GM12878 (cell line): ENCODE measurements around the gene NUBPL. TPM values are rescaled to one million over a fixed set of nuclear protein-coding genes. Genes with fewer than 3 reads are reported as not detected.

Experiments
- ATAC-seq: fragments of 200-7000 bp; cut with Tn5 transposase; 3 replicates; pipeline ENCODE4 v1.9.1; 2020; ENCODE audit warnings: mild to moderate bottlenecking, moderate library complexity
- BruUV-seq: library from RNA; stranded (reverse); fragments of 400-500 nt; replicated peaks from 2 replicates; lab custom pipeline; 2021; lab: Mats Ljungman, UMichigan
- CTCF ChIA-PET: fragments of 300-600 bp; sonication (Branson Sonifier 250); formaldehyde crosslinking; extraction: SDS; loops from one replicate; lab custom pipeline; 2021; ENCODE audit warnings: inconsistent platforms; lab: Yijun Ruan, JAX
- POLR2A ChIA-PET: fragments of 350-600 bp; formaldehyde crosslinking; extraction: SDS; loops from one replicate; lab custom pipeline; 2021; ENCODE audit warnings: inconsistent platforms; lab: Charles Lee
- RAD21 ChIA-PET: fragments of 300-600 bp; sonication (Branson Sonifier 250); formaldehyde crosslinking; loops from one replicate; lab custom pipeline; 2023; ENCODE audit warnings: antibody characterized with exemption; ENCODE audit not compliant: unreplicated experiment; lab: Charles Lee
- SMC1A ChIA-PET: fragments of 300-600 bp; sonication (Branson Sonifier 250); formaldehyde crosslinking; loops from one replicate; lab custom pipeline; 2023; ENCODE audit not compliant: unreplicated experiment, uncharacterized antibody; lab: Charles Lee
- DNase-seq: peaks from one replicate; pipeline ENCODE4 v3.0.0-alpha.2; 2011; ENCODE audit warnings: low read depth, low spot score
- FAIRE-seq: peaks from 3 replicates; lab custom pipeline; 2011; peaks lifted over from hg19 to GRCh38; lab: Jason Lieb, UNC
- H2AFZ ChIP-seq: 2 replicates; pipeline ENCODE4 v1.6.0; 2011; ENCODE audit warnings: low read depth, low read length, control low read depth; ENCODE audit not compliant: control insufficient read depth
- H3K27ac ChIP-seq: 2 replicates; pipeline ENCODE4 v1.5.1; 2011; ENCODE audit warnings: control low read depth; ENCODE audit not compliant: control insufficient read depth, insufficient read depth
- H3K27me3 ChIP-seq, 2 experiments: replicated peaks in 1 of 2; 2 replicates each; pipeline versions ENCODE4 v1.6.0 to v1.6.1; 2011; ENCODE audit warnings: low read length in 1 of 2; ENCODE audit not compliant: control insufficient read depth in 2 of 2, insufficient read depth in 2 of 2
- H3K36me3 ChIP-seq, 2 experiments: 2 replicates each; pipeline ENCODE4 v1.5.1; 2011; ENCODE audit warnings: low read length in 1 of 2; ENCODE audit not compliant: control insufficient read depth in 2 of 2, insufficient read depth in 2 of 2
- H3K4me1 ChIP-seq: 2 replicates; pipeline ENCODE4 v1.6.1; 2011; ENCODE audit warnings: mild to moderate bottlenecking, low read length, moderate library complexity, mixed read lengths; ENCODE audit not compliant: control insufficient read depth, insufficient read depth
- H3K4me2 ChIP-seq: 2 replicates; pipeline ENCODE4 v1.6.0; 2011; ENCODE audit warnings: control low read depth; ENCODE audit not compliant: control insufficient read depth, insufficient read depth
- H3K4me3 ChIP-seq: fragments of 200-600 bp; sonication (generic); 2 replicates; pipeline ENCODE4 v1.5.1; 2016
- H3K79me2 ChIP-seq: 2 replicates; pipeline ENCODE4 v1.6.0; 2011; ENCODE audit warnings: low read length; ENCODE audit not compliant: control insufficient read depth, insufficient read depth
- H3K9ac ChIP-seq: 2 replicates; pipeline ENCODE4 v1.8.0; 2011; ENCODE audit warnings: low read length, control low read depth, mixed read lengths; ENCODE audit not compliant: control insufficient read depth, insufficient read depth
- H3K9me3 ChIP-seq: replicated peaks from 3 replicates; pipeline ENCODE4 v1.5.1; 2011; ENCODE audit warnings: mild to moderate bottlenecking, low read length; ENCODE audit not compliant: control insufficient read depth, insufficient read depth
- H4K20me1 ChIP-seq: 2 replicates; pipeline ENCODE4 v1.6.0; 2011; ENCODE audit not compliant: control insufficient read depth, insufficient read depth
- ELK1 ChIP-seq: IDR thresholded peaks from 2 replicates; pipeline ENCODE4 v1.6.1; 2012; ENCODE audit warnings: low read depth, low read length, improper control_type of control experiment
- EP300 ChIP-seq, 2 experiments: fragments of 150-350 bp in 1 of 2; IDR thresholded peaks; 2 replicates each; pipeline ENCODE4 v1.6.1; 2011 to 2012; ENCODE audit warnings: low read depth in 2 of 2, low read length in 2 of 2, borderline replicate concordance in 1 of 2, improper control_type of control experiment in 1 of 2, inconsistent platforms in 1 of 2; ENCODE audit not compliant: control insufficient read depth in 1 of 2
- HCFC1 ChIP-seq: fragments of 150-350 bp; IDR thresholded peaks from 2 replicates; pipeline ENCODE4 v1.6.1; 2014; ENCODE audit warnings: low read length
- IRF4 ChIP-seq: IDR thresholded peaks from 2 replicates; pipeline ENCODE4 v1.6.1; 2011; ENCODE audit warnings: low read depth, low read length
- JUNB ChIP-seq: IDR thresholded peaks from 2 replicates; pipeline ENCODE4 v1.6.1; 2016; ENCODE audit warnings: antibody characterized with exemption, mild to moderate bottlenecking
- YY1 ChIP-seq: IDR thresholded peaks from 2 replicates; pipeline ENCODE4 v1.6.1; 2011; ENCODE audit warnings: low read depth, mild to moderate bottlenecking, low read length
- ZSCAN29 ChIP-seq: fragments of 450-650 bp; IDR thresholded peaks from 2 replicates; pipeline ENCODE4 v1.6.1; 2017; ENCODE audit warnings: mild to moderate bottlenecking, moderate library complexity
- WGBS: methylation state at CpG from one replicate; pipeline ENCODE4 v1.1.6; 2016; ENCODE audit warnings: low lambda C conversion rate; ENCODE audit not compliant: insufficient replicate concordance, insufficient coverage; ENCODE audit errors: missing lambda C conversion rate; 5-methylcytosine and 5-hydroxymethylcytosine counted together
- in situ Hi-C: fragments of 300-500 bp; cut with MboI; formaldehyde crosslinking; loops from 9 replicates; pipeline ENCODE4 v1.14.3; 2018; ENCODE audit warnings: mixed read lengths
- intact Hi-C: fragments of 100-400 bp; cut with micrococcal nuclease; formaldehyde crosslinking; loops from one replicate; pipeline ENCODE4 v1.14.2; 2022; ENCODE audit not compliant: unreplicated experiment
- polyA plus RNA-seq, 11 experiments: library from polyadenylated mRNA; depleted of rRNA in 4 of 11; unstranded in 6 of 11; stranded (reverse) in 5 of 11; fragments of >200 nt; fragmentation: Nextera tagmentation in 4 of 11; fragmentation: Illumina TruSeq in 1 of 11; extraction: Ambion mirVana in 4 of 11; extraction: Trizol in 1 of 11; gene quantifications; 1 replicate in 1 of 11; 2 replicates in 10 of 11; pipeline versions ENCODE4 v1.2.1 to v1.2.3, GENCODE V29; 2011 to 2016; ENCODE audit warnings: inconsistent platforms in 2 of 11, missing spikeins in 2 of 11, low read depth in 1 of 11
- total RNA-seq, 4 experiments: library from RNA; depleted of rRNA in 3 of 4; stranded (reverse); fragments of >200 nt in 3 of 4; fragmentation: Illumina TruSeq in 1 of 4; extraction: Trizol in 1 of 4; gene quantifications; 2 replicates each; pipeline versions ENCODE4 v1.2.1 to v1.2.3, GENCODE V29; 2013 to 2021

The NUBPL gene
- total and polyA plus RNA-seq, 10 of the 15 experiments (the other 5 are each of a cell fraction or from before 2014, with no cell fraction given) = 3.4 to 11.6 (median 8.1) TPM

GRCh38 chr14:31611778-31612433 is 50.7 kb downstream of the NUBPL start:
- no peaks in the 10 kb centered on the region for H3K27me3 ChIP-seq
- no peak overlapping the region for H3K27ac ChIP-seq
- no peaks in the 10 kb centered on the region for H3K4me1 ChIP-seq
- DNase-seq = no peak
- no peaks in the 10 kb centered on the region for H3K79me2 ChIP-seq
- H3K36me3 ChIP-seq = no peaks in the 10 kb centered on the region
- H4K20me1 ChIP-seq = no peaks in the 10 kb centered on the region
- TF ChIP-seq ELK1 = no peak
- no peak for TF ChIP-seq JUNB
- TF ChIP-seq ZSCAN29 = no peak
- TF ChIP-seq EP300 (IDR thresholded peaks at IDR 0.05; ENCODE audit: borderline replicate concordance in 1 of 2, control insufficient read depth in 1 of 2, low read depth in 2 of 2, low read length in 2 of 2) = no peak
- TF ChIP-seq YY1 = no peak
- no peak for TF ChIP-seq HCFC1
- TF ChIP-seq IRF4 = no peak
- ChIA-PET SMC1A (no interaction called here), CTCF (no interaction called here), POLR2A (no interaction called here), RAD21 (no interaction called here)
- 98% methylated on average over 3 of the region's 3 CpGs for WGBS
- no peak for ATAC-seq
- in situ Hi-C loops = no loop called here
- no peak overlapping the region for H2AFZ ChIP-seq
- no TSS peak for BruUV-seq
- no peak overlapping the region for H3K4me3 ChIP-seq
- H3K4me2 ChIP-seq = no peak overlapping the region
- intact Hi-C loops = loop anchor here (5.0 kb wide), 1 partner anchor 180 kb away; no protein-coding TSS in a partner anchor
- H3K9ac ChIP-seq = no peak overlapping the region
- FAIRE-seq = no peak
- no peaks in the 10 kb centered on the region for H3K9me3 ChIP-seq
